Stimulated activated memory B cell treated with anti-CD40 and anti-IgM and Interleukin-4, amounts not matched to agents 10 μg/mL and 1 μg/mL and 100 μg/mL, for 72 hours (primary cell): ENCODE data around the gene SLC5A11.
"Not testable (repeated sequence)": the region's sequence is repeated elsewhere in the genome, so short reads cannot be mapped to it uniquely, and the experiment has no call there.

Source experiments
- ATAC-seq: fragments of 150-1000 bp; cut with Tn5 transposase; 2 replicates; pipeline ENCODE4 v1.10.0; 2021
- H3K27ac Mint-ChIP-seq: one replicate; pipeline ENCODE4 v1.8.0; 2022; ENCODE audit warnings: mild to moderate bottlenecking, mixed read lengths
- H3K27me3 Mint-ChIP-seq: one replicate; pipeline ENCODE4 v1.8.0; 2022; ENCODE audit warnings: mixed read lengths
- H3K36me3 Mint-ChIP-seq: one replicate; pipeline ENCODE4 v1.8.0; 2022; ENCODE audit warnings: mixed read lengths
- H3K4me1 Mint-ChIP-seq: one replicate; pipeline ENCODE4 v1.8.0; 2022; ENCODE audit warnings: mixed read lengths
- H3K4me3 Mint-ChIP-seq: one replicate; pipeline ENCODE4 v1.8.0; 2022; ENCODE audit warnings: mild to moderate bottlenecking, moderate library complexity, mixed read lengths
- H3K9me3 Mint-ChIP-seq: one replicate; pipeline ENCODE4 v1.8.0; 2022; ENCODE audit warnings: mixed read lengths

The SLC5A11 gene

DNA sequence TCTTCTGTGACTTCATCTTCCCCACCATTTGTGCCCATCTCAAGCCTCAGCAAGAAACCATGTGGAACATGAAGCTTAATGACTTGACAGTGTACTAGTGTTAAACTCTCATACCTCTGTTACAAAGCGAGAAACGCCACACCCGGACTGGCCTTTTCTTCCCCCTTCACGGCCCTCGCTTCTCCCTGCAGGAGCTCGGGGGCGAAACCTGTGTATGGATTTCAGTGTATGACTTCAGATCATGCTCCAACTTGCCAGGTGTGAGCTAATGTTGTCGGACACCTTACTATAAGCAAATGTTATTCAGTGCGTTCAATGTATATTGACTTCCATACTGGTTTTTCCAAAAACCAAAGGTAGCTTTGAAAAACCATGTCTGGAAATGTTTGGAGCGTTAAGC lies 20.1 kb upstream of the SLC5A11 start:
- no peak for ATAC-seq
- Mint-ChIP-seq H3K36me3 (peaks cover 68% of the 10 kb centered on the region), H3K27me3 (no peaks in the 10 kb centered on the region), H3K9me3 (peaks cover 2% of the 10 kb centered on the region), H3K27ac (no peak overlapping the region), H3K4me1 (no peaks in the 10 kb centered on the region), H3K4me3 (no peak overlapping the region)

DNA sequence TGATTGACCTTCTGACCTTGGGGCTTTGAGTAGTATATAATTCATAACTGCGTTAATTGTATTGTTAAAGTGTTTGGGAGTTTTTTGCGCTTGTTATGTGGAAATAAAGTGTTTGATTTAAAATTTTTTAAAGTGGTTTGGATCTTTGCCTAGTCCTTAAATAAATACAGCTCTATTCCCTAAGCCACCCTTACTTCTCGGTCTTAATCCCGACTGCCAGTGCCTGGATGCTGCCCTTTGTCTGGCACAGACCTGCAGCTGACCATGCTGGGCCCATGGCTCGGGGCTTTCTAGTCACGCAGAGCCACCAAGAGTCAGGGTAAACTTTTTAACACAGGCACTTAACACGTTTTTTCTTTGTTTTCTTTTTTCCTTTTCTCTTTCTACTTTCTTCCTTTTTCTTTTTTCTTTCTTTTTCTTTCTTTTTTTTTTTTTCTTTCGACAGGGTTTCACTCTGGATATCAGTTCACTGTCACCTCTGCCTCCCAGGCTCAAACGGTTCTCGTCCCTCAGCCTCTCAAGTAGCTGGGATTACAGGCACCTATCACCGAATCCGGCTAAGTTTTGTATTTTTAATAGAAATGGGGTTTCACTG lies 19.6 kb upstream of the SLC5A11 start:
- Mint-ChIP-seq H3K4me3 (no peak overlapping the region), H3K36me3 (peaks cover 63% of the 10 kb centered on the region), H3K27ac (no peak overlapping the region), H3K4me1 (no peaks in the 10 kb centered on the region), H3K9me3 (peaks cover 2% of the 10 kb centered on the region), H3K27me3 (no peaks in the 10 kb centered on the region)
- ATAC-seq, result no peak

DNA sequence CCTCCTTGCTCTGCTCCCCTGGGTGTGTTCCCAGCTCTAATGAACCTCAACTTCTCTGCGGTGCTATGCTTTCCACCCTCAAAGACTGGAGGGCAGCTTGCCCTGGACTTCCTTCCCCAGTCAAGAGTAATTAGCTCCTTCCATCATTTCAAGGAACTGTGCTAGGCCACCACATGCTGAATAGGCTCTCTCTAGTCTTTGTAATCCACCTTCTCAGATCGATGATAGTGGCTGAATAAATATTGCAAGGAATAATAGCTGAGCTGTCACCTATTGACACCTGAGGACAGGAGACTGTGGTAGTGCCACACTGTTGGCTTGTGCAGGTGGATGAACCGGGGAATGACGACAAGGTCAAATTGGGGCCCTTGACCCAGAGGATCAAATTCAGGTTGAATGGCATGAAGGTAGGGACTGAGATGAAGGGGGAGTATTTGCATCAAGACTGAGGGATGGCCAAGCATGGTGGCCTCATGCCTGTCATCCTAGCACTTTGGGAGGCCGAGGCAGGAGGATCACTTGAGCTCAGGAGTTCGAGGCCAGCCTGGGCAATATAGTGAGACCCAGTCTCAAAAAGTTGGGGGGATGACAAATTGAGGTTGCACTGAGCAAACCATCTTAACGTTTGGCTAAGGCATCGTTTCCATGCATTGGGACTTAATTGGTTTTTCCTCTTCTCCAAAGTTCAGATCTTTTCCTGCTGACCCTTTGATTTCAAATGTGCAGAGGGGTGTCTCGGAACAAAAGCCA lies 18.8 kb upstream of the SLC5A11 start:
- H3K36me3 Mint-ChIP-seq, result peaks cover 56% of the 10 kb centered on the region

DNA sequence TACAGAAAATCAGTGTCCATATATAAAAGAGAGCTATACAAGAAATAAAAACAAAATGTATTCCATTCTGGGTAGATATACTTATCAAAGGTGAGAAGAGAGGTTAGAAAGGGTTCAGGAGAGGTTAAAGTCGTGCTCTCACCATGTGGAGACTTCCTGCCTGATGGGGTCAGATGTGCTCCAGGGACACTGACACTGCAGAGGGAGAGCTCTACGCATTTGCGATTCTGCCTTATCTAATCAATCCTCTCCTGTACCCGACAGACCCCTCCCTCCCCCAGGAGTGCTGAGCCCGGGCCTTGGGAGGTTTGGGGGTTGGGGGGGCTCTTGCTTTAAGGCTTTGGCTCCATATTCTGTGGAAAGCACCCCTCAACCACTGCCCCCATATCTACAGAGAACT lies 16.6 kb upstream of the SLC5A11 start:
- Mint-ChIP-seq H3K4me1 (no peaks in the 10 kb centered on the region), H3K27ac (no peak overlapping the region), H3K27me3 (no peaks in the 10 kb centered on the region), H3K36me3 (peaks cover 38% of the 10 kb centered on the region), H3K4me3 (no peak overlapping the region), H3K9me3 (peaks cover 2% of the 10 kb centered on the region)
- no peak for ATAC-seq

More for the DNA sequence above, 18.8 kb upstream of the SLC5A11 start:
- Mint-ChIP-seq H3K9me3 (peaks cover 2% of the 10 kb centered on the region), H3K4me3 (no peak overlapping the region), H3K27ac (no peak overlapping the region), H3K4me1 (no peaks in the 10 kb centered on the region), H3K27me3 (no peaks in the 10 kb centered on the region)
- no peak for ATAC-seq

DNA sequence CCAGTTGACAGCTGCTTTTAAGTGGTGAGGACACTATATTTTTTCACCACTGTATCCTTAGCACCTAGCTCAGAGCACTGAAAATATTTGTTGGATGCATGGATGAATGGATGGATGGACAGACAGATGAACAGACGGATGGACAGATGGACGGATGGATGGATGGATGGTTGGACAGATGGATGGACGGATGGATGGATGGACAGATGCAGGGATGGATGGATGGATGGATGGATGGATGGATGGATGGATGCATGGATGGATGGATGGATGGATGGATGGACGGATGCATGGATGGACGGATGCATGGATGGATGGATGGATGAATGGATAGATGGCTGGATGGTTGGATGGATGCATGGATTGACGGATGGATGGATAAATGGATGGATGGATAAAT lies 12.4 kb upstream of the SLC5A11 start:
- Mint-ChIP-seq H3K9me3 (no peaks in the 10 kb centered on the region), H3K36me3 (peaks cover 10% of the 10 kb centered on the region), H3K27ac (no peak overlapping the region), H3K4me1 (no peaks in the 10 kb centered on the region), H3K4me3 (no peak overlapping the region), H3K27me3 (no peaks in the 10 kb centered on the region)
- ATAC-seq, result no peak

DNA sequence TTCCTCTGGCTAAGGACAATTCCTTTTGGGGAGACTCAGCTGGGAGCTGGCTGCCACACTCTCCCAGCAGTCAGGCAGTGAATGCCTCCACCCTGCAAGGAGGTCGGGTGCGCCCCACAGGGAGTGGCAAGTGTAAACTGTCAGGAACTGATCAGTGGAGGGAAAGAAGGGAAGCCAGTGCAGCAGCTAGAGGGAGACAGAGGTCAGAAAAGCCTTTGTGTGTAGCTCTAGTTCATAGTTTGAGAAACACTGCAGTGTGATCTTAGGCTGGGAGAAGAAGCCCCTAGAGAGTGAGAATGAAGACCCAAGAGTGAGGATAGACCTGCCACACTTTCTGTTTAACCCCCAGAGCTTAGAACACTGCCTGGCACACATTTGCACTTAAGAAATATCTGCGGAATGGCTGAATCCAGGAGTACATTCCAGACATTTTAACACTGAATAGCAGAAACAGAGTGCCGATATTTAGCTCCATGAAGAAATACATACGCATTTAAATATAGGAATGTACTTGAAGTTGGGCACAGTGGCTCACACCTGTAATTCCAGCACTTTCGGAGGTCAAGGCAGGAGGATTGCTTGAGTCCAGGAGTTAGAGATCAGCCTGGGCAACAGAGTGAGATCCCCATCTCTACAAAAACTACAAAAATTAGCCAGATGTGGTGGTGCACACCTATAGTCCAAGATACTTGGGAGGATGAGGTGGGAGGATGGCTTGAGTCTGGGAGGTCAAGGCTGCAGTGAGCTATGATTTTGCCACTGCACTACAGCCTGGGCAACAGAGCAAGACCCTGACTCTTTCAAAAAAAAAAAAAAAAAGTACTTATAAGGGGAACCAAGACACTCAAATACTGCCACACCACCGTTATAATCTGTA lies 11.1 kb upstream of the SLC5A11 start:
- peaks cover 10% of the 10 kb centered on the region for H3K36me3 Mint-ChIP-seq
- H3K27me3 Mint-ChIP-seq, result no peaks in the 10 kb centered on the region
- H3K4me1 Mint-ChIP-seq, result peaks cover 4% of the 10 kb centered on the region
- no peak overlapping the region for H3K4me3 Mint-ChIP-seq
- no peaks in the 10 kb centered on the region for H3K9me3 Mint-ChIP-seq
- ATAC-seq, result no peak
- no peak overlapping the region for H3K27ac Mint-ChIP-seq

DNA sequence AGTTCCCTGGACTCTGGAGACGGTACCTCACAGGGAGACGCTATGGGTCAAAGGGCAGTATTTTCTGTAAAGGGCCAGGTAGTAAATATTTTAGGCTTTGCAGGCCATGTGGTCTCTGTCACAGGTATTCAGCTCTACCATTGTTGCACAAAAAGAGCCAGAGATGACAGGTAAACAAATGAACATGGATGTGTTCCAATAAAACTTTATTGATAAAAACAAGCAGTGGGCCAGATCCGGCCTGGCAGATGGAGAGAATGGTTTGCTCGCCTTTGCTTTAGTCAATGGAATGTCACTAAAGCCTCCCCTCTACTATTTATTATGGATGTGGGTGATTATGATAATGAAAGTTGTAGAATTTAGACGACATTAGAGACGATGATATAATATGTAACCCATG lies 8.9 kb upstream of the SLC5A11 start:
- Mint-ChIP-seq H3K4me3 (no peak overlapping the region), H3K27ac (no peak overlapping the region), H3K36me3 (peaks cover 10% of the 10 kb centered on the region), H3K9me3 (no peaks in the 10 kb centered on the region), H3K4me1 (peaks cover 4% of the 10 kb centered on the region), H3K27me3 (no peaks in the 10 kb centered on the region)
- ATAC-seq, result no peak

DNA sequence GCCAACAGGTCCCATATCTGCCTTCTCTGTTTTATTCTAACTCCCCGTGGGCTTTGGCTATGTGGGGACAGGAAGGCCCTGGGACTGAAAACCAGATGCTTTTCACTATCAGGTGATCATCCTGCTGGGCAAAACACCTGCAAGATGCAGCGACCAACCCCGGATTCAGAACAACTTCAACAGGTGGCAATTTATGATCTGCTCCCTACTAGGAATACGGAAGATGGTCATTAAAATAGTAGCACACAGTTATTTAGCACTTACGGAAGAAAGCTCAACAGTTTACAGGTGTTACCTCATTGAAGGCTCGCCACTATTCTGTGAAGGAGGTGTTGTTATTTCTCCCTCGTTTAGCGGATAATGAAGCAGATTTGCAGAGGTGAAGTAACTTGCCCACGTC lies 7.8 kb upstream of the SLC5A11 start:
- peaks cover 4% of the 10 kb centered on the region for H3K4me1 Mint-ChIP-seq
- no peak for ATAC-seq
- H3K27ac Mint-ChIP-seq, result no peak overlapping the region
- H3K9me3 Mint-ChIP-seq, result no peaks in the 10 kb centered on the region
- no peak overlapping the region for H3K4me3 Mint-ChIP-seq
- no peaks in the 10 kb centered on the region for H3K27me3 Mint-ChIP-seq
- H3K36me3 Mint-ChIP-seq, result peaks cover 5% of the 10 kb centered on the region

DNA sequence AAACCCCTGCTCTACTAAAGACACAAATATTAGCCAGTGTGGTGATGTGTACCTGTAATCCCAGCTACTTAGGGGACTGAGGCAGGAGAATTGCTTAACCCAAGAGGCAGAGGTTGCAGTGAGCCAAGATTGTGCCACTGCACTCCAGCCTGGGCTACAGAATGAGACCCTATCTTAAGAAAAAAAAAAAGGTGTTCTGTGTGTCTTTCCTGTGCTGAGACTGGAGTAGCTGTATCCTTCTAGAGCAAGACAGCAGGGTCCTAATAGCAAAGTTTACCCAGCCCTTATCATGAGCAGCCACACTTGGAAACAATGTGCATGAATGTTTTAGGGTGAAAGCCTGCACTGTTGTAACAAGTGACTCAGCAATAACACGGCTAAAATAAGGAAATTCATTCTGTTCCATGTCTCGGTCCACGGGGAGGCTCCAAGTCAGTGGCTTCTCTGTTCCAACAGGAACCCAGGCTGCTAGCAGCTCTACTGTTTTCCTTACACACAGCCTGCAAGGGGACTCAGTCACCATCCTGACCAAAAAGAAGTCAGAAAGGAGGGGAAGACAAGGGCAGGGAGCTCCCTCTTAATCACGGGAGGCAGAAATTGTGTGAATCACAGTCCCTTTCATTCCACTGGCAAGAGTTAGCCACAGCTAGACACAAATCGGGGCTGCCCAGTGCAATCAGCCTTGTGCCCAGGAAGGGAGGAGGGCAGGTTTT lies 7.1 kb upstream of the SLC5A11 start:
- Mint-ChIP-seq H3K27me3 (no peaks in the 10 kb centered on the region), H3K36me3 (peaks cover 5% of the 10 kb centered on the region), H3K4me1 (peaks cover 4% of the 10 kb centered on the region), H3K9me3 (no peaks in the 10 kb centered on the region), H3K27ac (no peak overlapping the region), H3K4me3 (no peak overlapping the region)
- no peak for ATAC-seq

DNA sequence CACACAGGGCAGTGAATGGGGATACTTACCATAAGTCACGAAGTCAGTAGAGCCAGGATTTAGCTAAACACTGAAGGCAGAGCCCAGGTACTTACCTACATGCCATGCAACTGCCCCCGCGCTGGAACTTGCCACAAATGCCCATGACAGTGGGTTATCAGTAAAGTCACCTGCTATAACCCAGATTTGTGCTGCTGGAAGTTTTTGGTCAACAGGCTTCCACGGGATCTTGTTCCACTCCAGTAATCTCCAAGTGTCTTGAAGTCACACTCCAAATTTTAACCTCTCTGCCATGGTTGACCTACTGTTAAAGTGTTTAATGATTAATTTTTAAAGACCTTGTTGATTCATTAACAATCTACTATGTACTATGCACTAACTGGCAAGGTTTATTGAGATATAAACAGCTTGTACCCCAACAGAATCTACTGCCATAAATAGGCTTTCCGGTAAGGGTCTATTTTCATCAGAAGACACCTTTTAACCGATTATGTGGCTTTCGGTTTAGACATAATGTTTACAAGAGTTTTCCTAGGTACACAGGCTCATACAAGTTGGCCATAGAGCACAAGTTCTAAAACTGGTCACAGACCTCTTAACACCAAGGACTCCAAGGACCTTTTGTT lies 6.3 kb upstream of the SLC5A11 start:
- Mint-ChIP-seq H3K4me3 (no peak overlapping the region), H3K27ac (no peak overlapping the region), H3K36me3 (peaks cover 10% of the 10 kb centered on the region), H3K4me1 (peaks cover 4% of the 10 kb centered on the region), H3K9me3 (no peaks in the 10 kb centered on the region), H3K27me3 (no peaks in the 10 kb centered on the region)
- no peak for ATAC-seq

DNA sequence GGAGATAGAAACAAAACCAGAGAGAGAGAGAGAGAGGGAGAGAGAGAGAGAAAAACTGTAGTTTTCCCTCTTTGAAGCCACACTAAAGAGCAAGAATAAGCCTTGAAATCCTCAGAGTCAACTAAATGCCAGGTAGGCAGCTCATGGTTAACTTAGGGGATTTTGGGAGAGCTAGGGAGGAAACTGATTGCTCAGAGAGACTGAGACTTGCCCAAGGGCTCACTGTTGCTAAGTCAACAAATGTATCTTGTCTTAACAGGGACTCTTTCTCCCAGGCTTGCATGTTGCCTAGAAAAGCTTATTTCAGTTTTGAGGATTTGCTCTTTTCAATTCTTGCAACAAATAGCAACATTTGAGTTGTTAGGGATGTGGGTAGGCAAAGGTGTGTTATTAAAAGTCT lies 4.5 kb upstream of the SLC5A11 start:
- peaks cover 4% of the 10 kb centered on the region for H3K4me1 Mint-ChIP-seq
- H3K9me3 Mint-ChIP-seq, result no peaks in the 10 kb centered on the region
- ATAC-seq, result no peak
- H3K27ac Mint-ChIP-seq, result no peak overlapping the region
- no peak overlapping the region for H3K4me3 Mint-ChIP-seq
- no peaks in the 10 kb centered on the region for H3K27me3 Mint-ChIP-seq
- H3K36me3 Mint-ChIP-seq, result peaks cover 6% of the 10 kb centered on the region

DNA sequence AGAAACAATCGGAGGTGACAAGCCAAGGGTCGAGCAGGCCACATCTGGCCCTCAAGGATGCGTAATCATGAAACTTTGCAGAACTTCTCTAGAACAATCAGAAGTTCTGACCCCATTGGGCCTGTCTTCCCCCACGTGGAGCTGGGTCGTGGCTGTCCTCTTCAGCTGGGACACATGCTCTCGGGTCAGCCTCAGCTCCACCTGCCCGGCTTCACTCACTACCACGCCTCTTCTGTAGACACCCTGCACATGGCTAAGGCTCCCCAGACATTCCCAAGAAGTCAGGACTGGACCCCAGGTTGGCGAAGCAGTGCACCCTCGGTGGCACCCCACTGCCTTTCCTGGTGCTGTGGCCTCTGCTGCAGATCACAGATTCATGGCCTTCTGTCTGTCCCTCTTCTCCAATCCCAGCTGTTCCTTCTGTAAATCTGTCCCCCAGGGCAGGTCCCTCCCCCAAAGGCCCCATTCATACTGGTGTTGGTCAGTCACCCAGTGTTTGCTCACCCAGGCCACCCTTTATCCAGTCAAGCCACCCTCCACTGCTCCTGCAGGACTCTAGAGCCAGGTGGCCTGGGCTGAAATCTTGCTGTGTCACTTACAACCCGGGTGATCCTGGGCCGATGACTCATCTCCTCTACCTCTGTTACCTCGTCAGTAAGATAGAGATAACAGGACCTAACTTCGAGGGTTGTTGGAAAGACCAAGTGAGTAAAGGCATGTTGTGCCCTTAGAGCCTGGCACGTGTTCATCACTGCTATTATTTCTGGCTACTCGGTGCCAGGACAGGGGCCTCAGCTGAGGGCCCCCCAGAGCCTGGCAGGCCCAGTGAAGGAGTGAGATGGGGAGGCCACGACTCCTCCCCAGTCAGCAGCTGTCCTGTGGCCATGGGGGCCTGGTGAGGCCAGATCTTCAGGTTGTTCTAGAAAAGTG lies 1.4 kb upstream of the SLC5A11 start:
- peaks cover 11% of the 10 kb centered on the region for H3K27me3 Mint-ChIP-seq
- H3K4me1 Mint-ChIP-seq, result no peaks in the 10 kb centered on the region
- no peak for ATAC-seq
- H3K27ac Mint-ChIP-seq, result no peak overlapping the region
- no peaks in the 10 kb centered on the region for H3K9me3 Mint-ChIP-seq
- H3K4me3 Mint-ChIP-seq, result no peak overlapping the region
- peaks cover 6% of the 10 kb centered on the region for H3K36me3 Mint-ChIP-seq

DNA sequence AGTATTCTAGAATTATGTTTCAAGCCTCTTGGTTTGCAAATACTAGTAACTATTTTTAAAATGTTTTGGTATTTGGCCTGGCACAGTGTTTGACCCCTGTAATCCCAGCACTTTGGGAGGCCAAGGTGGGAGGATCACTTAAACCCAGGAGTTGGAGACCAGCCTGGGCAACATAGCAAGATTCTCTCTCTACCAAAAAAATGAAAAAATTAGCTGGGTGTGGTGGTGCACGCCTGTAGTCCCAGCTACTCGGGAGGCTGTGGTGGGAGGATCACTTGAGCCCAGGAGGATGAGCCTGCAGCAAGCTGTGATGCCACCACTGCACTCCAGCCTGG lies 765 bp upstream of the SLC5A11 start:
- H3K27me3 Mint-ChIP-seq, result peaks cover 11% of the 10 kb centered on the region
- H3K9me3 Mint-ChIP-seq, H3K4me1 Mint-ChIP-seq, H3K4me3 Mint-ChIP-seq, ATAC-seq, H3K27ac Mint-ChIP-seq, H3K36me3 Mint-ChIP-seq: not testable (repeated sequence)
